Measurements from ENCODE around the gene NAGS.

DNA sequence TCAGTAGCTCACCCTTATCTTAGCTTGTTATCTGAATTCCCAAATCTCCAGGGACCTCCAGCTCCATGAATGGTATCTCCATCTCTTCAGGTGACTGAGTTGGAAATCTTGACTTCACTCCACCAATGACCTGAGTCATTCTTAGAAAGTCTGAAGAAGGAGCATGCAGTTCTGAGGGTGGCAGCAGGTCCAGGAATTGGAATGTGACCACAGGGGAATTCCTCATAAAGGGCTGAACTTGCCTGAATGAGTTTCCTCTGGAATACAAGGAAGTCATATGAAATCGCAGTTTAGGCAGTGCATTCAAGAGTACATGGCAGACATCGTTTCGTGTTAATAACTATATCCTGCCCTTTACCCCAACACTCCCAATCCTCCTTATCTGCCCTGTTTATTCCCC lies 38.1 kb upstream of the NAGS start:
- TF ChIP-seq POLR2A (IDR thresholded peaks at IDR 0.05; ENCODE audit: low read depth, low read length) (no peak), POLR2AphosphoS5 (IDR thresholded peaks at IDR 0.05; ENCODE audit: low read depth, low read length) (no peak), POU2F2 (IDR thresholded peaks at IDR 0.05; ENCODE audit: low read depth, low read length) (no peak), SPI1 (IDR thresholded peaks at IDR 0.05; ENCODE audit: low read depth, low read length) (no peak), TAF1 (IDR thresholded peaks at IDR 0.05; ENCODE audit: low read depth, low read length) (no peak), PAX5 (IDR thresholded peaks at IDR 0.05; ENCODE audit: insufficient read depth, low read length, severe bottlenecking) (no peak)

Measured in GM12891 (cell line).